Ecto neural progenitor cell (in vitro differentiated cells): Measurements from ENCODE around the gene CCDC78.
"Not testable (repeated sequence)": the region's sequence is repeated elsewhere in the genome, so short reads cannot be mapped to it uniquely, and the experiment has no call there.

Source experiments
- DNase-seq: peaks from one replicate; pipeline ENCODE4 v3.0.0-alpha.2; 2018; ENCODE audit warnings: low spot score

Gene CCDC78

DNA sequence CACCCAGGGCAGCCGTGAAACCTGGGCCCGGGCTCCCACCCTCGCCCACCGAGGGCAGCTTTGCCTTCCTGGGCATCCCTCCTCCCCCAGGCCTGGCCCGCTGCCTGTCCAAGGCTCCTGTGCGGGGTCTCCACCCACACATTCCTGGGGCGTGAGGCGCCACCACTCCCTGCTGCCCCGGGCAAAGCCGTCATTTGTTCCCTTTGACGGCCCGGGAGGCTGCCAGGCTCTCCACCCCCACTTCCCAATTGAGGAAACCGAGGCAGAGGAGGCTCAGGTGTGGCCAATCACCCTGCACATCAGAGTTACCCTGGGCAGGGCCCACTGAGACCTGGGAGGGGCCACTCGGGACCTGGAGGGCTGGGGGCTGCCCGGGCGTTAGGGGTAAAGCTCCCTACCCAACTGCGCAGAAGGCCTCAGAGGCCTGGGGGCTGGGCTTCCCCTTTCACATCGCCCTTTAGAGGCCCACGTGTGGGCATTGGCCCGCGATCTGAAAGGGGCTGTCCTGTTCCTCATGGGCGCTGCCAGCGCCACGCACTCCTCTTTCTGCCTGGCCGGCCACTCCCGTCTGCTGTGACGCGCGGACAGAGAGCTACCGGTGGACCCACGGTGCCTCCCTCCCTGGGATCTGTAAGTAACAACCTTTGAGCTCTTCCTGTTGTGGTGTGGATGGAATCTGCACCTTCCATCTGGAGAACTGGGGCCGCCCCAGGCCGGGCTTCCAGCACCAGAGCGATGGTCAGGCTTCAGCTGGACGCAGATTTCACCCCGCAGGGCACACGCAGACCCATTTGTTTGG, 34.5 kb upstream of the CCDC78 start, which contains the start of gene MSLN:
MSLN (plus strand) TSS at position 190 of the 799 bp plus-strand sequence. CDS start 1,947 bp downstream, outside the sequence.
- DNase-seq: no peak

DNA sequence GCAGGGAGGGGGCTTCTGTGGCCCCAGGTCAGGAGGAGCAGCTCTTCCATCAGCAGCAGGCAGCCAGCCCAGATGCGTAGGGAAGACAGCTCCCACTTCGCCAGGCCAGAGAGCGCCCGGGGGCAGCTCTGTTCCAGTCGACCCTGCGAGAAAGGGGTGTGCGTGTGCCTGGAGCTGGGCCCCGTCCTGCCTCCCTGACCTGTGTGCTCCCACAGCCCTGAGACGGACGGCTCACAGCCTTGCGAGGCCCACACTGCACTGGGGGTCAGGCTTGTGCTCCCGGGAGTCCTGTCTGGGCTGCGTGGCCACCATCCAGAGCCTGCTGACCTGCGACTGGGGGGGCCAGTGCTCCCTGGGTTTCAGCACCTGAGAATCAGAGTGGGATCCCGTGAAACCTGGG, 33.8 kb upstream of the CCDC78 start:
- DNase-seq: no peak

DNA sequence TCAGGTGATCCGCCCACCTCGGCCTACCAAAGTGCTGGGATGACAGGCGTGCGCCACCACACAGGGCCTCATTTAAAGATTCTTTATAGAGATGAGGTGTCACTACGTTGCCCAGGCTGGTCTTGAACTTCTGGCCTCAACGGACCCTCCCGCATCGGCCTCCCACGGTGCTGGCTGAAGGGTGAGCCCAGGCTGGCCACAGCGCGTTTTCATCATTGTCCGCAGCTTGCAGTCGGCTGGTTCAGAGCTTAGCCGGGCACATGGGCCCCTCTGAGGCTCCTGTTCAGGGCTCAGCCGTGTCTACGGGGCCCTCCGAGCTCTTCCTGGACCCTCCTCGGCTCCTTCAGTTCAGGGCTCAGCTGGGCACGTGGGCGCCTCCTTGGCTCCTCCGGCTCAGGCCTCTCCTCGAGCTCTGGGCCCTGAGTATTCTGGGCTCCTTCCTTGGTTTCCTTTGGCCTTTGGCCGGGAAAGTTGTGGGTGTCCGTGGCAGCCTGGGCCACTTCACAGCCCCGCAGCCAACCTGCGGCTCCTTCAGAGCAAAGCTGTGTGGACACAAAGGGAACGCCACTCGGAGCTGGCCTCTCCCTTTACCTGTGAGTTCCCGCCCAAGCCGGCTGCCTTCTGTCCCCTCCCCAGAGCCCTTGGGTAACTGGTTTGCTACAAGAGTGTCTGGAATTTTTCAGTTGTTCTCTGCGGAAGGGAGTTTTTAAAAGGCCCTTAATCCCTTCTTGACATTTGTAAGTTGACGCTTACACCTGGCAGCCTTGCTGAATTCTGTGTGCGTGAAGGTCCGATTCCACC, 33.1 kb upstream of the CCDC78 start:
- DNase-seq: no peak

DNA sequence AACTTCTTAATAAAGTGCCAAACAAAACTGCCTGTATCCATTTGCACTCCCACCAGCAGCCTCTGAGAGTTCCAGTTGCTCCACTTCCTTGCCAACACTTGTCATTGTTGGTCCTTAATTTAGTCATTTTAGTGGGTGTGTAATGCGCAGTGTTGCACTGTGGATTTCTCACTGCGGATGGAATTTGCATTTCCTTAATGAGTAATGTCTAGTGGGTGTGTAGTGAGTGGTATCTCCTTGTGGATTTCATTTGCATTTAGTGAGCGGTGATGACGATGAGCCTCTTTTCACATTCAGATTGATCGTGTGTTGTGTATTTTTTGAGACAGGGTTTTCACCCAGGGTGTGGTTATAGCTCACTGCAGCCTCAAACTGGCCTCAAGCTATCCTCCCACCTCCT, 30.2 kb upstream of the CCDC78 start:
- no peak for DNase-seq

DNA sequence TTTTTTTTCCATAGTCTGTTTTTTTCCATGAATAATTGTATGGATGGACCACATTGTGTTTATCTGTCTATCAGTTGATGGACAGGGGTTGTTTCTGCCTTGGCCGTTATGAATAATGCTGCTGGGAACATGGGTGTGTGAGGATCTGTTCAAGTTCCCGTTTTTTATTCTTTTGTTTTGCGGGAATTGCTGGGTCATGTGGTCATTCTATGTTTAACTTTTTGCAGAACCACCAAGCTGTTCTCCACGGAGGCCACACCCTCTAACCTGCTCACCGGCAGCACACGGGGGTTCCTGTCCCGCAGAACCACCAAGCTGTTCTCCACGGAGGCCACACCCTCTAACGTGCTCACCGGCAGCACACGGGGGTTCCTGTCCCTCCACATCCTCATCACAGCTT, 28.4 kb upstream of the CCDC78 start:
- no peak for DNase-seq

DNA sequence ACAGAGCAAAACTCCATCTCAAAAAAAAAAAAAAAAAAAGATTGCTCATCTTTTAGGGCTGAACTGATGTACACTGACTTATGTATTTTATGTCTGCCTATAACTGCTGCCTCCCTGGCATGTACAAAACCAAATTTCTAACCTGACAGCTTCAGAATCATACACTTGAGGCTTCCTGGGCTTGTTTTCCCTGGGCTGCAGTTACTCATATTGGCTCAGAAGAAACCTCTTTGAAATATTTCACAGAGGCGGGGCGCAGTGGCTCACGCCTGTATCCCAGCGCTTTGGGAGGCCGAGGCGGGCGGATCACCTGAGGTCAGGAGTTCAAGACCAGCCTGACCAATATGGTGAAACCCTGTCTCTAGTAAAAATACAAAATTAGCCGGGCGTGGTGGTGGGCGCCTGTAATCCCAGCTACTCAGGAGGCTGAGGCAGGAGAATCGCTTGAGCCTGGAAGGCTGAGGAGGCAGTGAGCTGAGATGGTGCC, 27.9 kb upstream of the CCDC78 start:
- not testable (repeated sequence) for DNase-seq

DNA sequence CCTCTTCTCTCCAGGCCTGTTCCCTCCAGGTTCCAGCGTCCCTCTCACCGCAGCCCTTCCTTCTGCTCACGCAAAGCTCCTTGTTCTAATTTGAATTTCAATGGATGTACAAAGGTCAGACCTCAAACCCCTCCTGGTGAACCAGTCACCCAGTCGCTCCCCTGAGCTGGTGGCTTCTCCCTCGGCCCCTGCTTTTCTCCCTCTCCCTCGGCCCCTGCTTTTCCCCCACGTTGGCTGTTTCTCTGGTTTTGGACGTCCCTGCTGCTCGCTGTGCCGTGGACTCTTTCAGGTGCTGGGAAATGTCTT, 25.7 kb upstream of the CCDC78 start:
- DNase-seq: no peak

DNA sequence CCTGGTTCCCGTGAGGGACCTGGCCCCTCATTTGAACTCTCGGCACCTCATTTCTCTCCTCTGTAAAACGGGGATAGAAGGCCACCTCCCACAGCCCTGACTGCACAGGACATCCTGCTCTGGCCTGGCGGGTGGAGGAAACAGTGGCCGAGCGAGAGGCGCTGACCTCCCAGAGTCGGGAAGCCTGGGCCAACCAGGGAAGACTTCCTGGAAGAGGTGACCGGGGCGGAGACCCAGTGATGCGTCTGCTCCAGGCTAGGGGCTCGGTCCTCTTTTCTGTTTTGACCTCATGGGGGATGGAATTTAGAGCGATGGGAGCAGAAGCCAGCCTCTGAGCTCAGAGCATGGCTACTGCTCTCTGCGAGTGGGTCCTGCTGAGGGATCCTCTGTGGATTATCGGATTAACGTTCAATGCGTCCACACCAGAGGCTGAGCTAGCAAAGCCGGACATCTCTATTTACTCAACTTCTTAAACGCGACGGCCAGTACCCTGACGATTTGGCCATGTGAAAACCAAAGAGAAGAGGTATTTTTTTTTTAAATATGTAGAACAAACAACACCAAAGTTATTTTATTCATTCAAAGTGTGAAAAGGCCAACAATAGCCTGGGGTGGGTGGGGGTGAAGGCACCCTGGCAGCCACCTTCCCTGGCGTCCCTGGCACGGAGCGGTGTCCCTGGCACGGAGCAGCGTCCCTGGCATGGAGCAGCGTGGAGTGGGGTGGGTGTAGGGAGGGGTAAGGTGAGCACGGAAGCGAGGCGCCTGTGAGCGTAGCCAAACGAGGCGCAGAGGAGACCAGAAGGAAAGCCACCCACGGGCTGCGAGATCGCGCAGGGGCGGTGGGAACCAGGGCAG, 25.1 kb upstream of the CCDC78 start:
- DNase-seq: no peak

DNA sequence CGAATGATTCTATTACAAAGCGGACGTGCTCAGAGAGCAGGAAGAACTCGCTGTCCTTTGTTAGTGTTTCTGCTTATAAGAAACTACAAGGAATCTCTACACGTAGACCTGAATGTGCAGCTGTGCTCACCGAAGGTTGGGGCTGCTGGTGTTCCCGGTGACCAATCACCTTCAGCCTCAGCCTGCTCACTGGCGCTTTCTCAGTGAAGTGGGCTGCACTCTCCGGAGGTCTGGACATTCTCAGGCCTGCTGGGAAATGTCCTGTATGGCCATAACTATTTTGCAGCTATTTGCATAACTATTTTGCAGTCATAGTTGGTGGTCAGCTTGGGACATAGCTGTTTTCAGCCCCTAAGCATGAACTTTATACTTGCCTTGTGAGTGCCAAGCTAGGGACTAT, 24.2 kb upstream of the CCDC78 start:
- no peak for DNase-seq

DNA sequence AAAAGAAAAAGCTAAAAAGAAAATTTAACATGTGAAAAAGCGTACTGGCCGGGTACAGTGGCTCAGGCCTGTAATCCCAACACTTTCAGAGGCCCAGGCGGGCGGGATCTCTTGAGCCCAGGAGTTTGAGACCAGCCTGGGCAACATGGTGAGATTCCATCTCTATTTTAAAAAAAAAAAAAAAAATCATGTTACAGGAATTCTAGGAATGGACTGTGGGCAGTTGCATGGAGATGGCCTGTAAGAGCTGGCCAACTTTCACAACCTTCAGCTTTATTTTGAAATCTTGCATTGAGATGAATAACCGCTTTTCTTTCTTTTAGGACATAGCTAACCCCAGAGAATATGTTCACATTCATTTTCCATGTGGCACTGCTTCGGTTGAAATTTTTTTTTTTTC, 22.8 kb upstream of the CCDC78 start:
- no peak for DNase-seq

DNA sequence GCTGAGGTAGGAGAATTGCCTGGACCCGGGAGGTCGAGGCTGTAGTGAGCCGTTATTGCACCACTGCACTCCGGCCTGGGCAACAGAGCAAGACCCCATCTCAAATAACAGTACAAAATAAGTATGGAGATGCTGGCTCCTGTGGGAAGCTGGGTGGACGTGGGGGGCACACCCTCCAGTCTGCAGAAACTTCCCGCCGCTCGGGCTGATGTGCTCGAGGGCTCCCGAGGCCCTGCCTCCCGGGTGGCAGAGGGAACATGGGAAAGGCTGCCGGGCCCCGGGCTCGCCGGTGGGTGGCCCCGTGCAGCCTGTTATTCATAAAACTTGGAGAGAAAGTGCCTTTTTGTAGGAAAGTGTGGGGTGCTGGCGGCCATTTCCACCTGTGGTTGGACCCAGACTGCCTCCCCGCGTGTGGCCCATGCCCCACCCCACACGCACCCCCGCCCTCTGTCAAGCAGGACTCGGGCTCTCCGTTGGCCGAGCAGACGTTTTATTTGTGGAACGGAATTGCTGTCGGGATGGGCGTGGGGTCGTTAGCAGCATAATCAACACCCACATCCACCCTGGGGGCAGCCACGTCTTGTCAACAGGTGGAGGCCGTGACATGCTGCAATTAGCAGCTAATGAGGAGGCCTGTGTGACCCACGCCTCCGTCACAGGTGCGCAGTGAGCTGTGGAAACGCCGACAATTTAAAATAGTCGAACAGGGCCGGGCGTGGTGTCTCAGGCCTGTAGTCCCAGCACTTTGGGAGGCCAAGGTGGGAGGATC, 21.9 kb upstream of the CCDC78 start:
- no peak for DNase-seq

DNA sequence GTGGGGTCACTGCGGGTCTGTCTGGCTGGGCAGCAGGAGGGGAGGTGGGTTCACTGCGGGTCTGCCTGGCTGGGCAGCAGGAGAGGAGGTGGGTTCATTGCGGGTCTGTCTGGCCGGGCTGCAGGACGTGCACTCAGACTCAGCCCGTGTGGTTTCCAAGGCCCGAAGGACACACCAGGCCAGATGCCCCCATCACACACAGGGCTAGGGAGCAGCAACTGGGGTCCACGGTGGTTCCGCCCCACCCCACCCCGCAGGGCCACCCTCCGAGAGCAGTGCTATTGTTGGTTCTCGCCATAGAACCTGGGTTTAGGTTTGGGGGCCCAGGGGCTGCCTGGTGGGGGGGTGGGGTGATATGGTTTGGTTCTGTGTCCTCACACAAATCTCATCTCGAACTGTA, 20.4 kb upstream of the CCDC78 start:
- DNase-seq: no peak

DNA sequence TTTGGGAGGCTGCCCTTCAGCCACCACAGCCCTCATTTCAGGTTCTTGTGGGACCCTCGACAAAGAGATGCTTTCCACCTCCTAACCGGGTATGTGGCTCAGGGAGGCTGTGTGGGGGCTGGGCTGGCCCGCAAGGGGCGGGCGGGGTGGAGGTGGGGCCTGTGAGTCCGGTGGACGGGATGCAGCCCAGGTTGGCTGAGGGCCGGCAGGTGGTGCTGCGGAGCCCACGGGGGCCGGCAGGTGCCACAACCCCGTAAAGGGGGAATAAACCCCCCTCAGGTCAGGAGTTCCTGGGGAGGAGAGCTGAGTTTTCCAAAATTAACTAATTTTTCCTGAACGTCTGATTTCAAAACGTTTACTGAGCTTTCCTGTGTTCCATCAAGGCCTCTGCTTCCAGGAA, 19.5 kb upstream of the CCDC78 start:
- DNase-seq: peak; percentile 81

DNA sequence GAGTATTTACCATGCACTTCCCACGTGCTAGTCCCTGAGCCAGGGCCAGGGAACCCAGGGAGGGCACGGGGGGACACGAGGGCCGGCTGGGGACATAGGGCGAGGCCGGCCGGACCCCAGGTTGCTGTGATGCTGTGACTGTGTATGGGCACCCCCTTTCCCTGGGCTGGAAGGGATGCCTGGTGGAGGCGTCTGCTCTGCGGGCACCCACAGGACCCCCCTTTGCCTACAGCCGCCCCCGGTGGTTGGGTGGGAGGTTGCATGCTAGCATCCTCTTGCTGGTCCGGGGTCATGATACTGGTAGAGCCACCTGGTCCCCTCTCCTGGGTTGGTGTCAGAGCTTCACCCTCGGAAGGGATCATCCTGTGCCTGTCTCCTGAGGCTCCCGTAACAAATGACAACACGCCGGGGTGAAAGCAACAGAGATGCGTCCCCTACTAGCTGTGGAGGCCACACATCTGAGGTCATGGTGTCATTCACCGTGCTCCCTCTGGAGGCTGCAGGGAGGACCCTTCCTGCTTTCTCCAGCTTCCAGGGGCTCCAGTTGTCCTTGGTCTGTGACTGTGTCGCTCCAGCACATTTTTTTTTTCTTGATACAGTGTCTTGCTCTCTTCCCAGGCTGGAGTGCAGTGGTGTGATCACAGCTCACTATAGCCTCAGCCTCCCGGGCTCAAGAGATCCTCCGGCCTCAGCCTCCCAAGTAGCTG, 17.7 kb upstream of the CCDC78 start:
- no peak for DNase-seq

DNA sequence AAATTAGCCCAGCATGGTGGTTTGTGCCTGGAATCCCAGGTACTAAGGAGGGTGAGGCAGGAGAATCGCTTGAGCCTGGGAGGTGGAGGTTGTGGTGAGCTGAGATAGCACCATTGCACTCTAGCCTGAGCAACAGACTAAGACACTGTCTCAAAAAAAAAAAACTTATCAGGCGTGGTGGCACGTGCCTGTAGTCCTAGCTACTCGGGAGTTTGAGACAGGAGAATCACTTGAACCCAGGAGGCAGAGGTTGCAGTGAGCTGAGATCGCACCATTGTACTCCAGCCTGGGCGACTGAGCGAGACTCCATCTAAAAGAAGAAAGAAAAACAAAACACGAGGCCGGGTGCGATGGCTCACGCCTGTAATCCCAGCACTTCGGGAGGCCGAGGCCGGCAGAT, 16.7 kb upstream of the CCDC78 start:
- not testable (repeated sequence) for DNase-seq

DNA sequence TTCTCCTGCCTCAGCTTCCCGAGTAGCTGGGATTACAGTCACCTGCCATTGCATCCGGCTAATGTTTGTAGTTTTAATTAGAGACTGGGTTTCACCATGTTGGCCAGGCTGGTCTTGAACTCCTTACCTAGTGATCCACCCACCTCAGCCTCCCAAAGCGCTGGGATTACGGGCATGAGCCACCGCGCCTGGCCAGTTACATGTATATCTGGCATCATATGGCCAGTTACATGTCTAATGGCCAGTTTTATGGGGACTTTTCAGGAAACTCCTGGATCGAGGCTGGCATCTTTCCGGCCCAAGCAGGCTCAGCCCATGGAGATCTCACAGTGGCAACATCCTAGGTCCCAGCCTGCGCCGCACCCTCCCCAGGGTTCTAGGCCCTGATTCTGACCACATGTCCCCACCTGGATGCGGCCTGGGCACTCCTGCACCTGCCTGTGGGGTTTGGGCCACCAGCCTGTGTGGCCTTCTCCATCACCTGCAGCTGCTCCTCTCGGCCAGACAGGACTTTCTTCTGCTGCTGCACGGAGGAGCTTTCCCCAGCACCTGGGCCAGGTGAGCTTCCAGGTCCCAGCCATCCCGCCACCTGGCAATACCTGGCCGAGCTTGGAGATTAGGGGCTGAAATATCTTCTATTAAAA, 15.9 kb upstream of the CCDC78 start:
- DNase-seq: no peak

DNA sequence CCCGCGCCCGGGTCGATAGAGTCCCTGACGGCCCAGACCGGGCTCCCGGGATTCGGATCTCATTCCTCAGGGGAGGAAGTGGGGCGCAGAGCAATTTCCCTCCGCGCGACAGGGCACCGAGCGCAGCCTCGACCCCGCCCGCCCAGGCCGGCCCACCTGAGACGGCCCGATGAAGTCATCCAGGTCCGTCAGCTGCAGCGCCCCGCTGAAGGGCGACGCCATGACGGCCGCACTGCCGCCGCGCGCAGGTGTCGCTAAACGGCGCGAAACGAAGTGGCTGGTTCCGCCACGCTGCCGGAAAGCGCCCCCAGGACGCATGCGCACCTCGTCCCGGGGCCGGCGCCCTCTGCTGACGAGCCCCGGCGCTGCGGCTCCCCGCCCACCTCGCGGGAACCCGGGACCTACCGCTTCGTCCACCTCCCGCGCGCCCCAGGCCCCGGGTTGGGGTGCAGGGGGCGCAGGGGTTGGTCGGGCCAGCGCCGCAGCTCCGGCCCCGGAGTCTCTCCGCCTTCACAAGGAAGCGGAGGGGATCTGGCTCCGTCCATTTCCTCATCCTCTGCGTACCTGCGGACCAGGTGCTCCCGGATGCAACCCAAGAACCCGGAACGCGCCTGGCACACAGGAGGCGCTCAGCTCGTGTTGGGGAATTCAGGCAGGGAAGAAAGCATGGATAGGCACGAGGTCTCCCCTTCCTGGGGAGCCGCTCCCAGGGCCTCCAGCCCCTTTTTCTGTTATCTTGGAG, 14.7 kb upstream of the CCDC78 start, which contains the start of gene CIAO3:
CIAO3 (minus strand) TSS at position 234 of the 742 bp plus-strand sequence; CDS start at position 222, 12 bp downstream.
- peak; percentile 96 for DNase-seq

DNA sequence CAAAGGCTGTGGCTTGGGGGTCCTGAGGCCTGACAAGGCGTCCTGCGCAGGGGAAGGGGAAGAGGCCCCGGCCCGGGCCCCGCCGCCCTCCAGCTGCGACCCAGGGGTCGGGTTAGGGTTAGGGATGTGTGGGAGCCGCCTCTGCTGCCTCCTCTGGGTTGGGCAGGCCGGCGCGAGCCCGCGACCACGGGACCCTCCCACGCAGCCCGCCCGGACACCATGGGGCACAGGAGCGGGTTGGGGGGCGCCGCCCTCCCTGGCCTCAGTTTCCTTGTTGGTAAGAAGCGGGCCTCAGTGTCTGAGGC, 14.2 kb upstream of the CCDC78 start:
- DNase-seq: no peak

DNA sequence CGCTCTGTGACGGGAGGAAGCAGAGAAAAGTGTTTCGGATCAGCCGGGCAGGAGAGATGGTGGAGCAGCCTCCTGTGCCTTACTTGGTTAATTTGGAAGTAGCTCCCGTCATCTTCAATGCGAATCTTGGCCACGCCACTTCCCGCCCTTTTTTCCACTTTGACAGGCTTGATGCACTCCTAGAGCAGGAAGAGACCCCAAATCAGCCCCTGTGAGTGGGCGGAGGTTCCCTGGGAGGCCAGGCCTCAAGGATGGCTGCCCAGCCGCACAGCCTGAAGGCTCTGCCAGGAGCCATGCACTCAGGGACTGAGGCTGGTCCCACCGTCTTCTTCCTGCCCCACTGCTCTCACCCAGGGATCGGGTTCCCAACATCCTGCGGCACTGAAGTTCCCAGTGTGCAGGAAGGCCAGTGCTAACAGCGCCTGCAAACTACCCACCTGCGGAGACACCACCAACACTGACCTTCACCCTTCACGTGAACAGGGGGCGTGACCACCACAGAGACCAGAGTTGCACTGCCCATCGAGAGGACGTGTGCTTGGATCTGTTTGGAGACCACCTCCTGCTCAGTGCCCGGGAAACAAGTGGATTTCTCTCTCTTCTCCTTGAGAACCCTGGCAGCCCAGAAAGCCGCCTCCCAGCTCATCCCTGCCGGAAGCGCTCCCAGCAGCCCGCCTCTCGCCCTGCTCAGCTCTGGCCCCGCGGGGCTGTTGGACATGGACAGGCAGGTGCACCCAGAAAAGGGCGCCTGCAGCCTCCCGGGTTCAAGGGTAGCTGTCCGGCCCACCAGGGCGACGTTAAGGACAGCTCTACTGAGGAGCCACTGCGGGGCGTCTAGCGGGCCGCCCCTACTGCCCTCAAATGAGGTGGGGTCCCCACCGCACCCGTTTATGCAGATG, 13.6 kb upstream of the CCDC78 start:
- no peak for DNase-seq
